Gastrocnemius medialis (tissue), 4 donors: ENCODE data around the gene SLC66A2.

Experiments
- POLR2A ChIP-seq, 2 donors: fragments of 450-650 bp; IDR thresholded peaks; one replicate each; pipeline ENCODE4 v1.6.1; 2017; ENCODE audit warnings: antibody characterized with exemption in 2 of 2, mild to moderate bottlenecking in 2 of 2, moderate library complexity in 2 of 2
- TF ChIP-seq, protein P1 (sequence below), 5 experiments: fragments of 450-650 bp in 3 of 5; fragments of 200-600 bp in 2 of 5; sonication (generic) in 2 of 5; IDR thresholded peaks in 4 of 5; conservative IDR thresholded peaks in 1 of 5; 1 replicate in 4 of 5; 2 replicates in 1 of 5; pipeline ENCODE4 v1.5.1; 2016 to 2019; ENCODE audit warnings: antibody characterized with exemption in 5 of 5, mild to moderate bottlenecking in 3 of 5, moderate library complexity in 3 of 5

DNA sequence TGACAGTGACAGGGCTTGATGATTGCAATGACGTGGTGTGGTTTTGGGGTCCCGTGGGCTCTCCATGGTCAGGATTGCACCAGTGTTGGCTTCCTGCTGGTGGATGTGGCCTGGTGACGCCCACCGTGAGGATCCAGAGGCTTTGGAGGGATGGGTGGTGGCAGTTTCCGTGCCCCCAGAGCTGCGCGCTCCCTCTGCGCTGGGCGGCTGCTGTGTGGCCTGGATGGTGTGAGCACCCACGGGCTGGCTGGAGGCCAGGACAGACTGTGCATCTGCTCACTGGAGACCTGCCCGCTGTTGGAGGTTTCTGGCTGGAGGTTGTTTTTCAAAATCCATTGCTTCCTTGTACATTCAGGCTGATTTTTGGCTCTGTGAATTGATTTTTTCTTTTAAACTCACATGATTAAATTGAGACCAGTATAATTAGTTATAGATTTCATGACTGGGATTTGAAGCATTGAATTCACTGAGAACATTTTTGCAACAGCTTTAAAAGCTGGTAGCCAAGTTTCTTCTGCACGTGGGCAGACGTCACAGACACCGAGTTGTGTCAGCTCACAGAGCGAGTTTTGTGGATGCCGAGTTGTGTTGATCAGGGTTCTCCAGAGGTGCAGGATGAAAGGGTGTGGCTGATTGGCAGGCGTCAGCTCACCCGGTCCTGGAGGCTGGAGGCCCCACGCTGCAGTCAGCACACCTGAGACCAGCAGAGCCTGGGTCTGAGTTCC lies 81.0 kb downstream of the SLC66A2 start:
- TF ChIP-seq, protein P1, sequence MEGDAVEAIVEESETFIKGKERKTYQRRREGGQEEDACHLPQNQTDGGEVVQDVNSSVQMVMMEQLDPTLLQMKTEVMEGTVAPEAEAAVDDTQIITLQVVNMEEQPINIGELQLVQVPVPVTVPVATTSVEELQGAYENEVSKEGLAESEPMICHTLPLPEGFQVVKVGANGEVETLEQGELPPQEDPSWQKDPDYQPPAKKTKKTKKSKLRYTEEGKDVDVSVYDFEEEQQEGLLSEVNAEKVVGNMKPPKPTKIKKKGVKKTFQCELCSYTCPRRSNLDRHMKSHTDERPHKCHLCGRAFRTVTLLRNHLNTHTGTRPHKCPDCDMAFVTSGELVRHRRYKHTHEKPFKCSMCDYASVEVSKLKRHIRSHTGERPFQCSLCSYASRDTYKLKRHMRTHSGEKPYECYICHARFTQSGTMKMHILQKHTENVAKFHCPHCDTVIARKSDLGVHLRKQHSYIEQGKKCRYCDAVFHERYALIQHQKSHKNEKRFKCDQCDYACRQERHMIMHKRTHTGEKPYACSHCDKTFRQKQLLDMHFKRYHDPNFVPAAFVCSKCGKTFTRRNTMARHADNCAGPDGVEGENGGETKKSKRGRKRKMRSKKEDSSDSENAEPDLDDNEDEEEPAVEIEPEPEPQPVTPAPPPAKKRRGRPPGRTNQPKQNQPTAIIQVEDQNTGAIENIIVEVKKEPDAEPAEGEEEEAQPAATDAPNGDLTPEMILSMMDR (IDR thresholded peaks at IDR 0.05 in 4 of 5, conservative IDR thresholded peaks at IDR 0.05 in 1 of 5) = no peak
- no peak for TF ChIP-seq POLR2A (IDR thresholded peaks at IDR 0.05)
